ENCODE data around the gene LDLRAD3. TPM values are rescaled to one million over a fixed set of nuclear protein-coding genes. Genes with fewer than 3 reads are reported as not detected.

LDLRAD3 gene
- total and polyA plus RNA-seq, 2 experiments from 2014 or later, result 6.2 to 9.5 TPM

DNA sequence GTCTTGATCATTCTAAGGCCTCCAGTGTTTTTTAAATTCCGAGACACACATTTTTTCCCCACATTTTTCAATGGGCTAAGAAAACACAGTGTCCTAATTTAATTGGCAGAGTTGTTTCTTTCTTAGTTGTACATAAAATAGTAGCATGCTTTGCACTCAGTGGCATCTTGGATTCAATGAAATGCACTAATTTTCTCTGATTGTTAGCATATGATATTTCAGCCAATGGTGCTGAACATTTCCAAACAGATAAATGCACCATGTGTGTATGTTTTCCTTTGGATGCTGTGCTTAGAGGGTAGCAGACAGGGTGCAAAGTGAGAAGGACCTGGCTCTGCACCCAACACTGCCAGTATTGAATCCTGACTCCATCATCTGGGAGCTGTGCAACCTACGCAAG lies 103.5 kb downstream of the LDLRAD3 start:
- no peak for DNase-seq (ENCODE audit: low read depth in 1 of 2, low spot score in 1 of 2)
- Histone ChIP-seq H3K27ac (no peak overlapping the region), H3K9me3 (ENCODE audit: low read depth) (no peaks in the 10 kb centered on the region), H3K4me3 (no peak overlapping the region), H3K36me3 (no peaks in the 10 kb centered on the region), H3K4me1 (ENCODE audit: low read depth) (peaks cover 9% of the 10 kb centered on the region), H3K27me3 (no peaks in the 10 kb centered on the region)
- TF ChIP-seq, protein P1, sequence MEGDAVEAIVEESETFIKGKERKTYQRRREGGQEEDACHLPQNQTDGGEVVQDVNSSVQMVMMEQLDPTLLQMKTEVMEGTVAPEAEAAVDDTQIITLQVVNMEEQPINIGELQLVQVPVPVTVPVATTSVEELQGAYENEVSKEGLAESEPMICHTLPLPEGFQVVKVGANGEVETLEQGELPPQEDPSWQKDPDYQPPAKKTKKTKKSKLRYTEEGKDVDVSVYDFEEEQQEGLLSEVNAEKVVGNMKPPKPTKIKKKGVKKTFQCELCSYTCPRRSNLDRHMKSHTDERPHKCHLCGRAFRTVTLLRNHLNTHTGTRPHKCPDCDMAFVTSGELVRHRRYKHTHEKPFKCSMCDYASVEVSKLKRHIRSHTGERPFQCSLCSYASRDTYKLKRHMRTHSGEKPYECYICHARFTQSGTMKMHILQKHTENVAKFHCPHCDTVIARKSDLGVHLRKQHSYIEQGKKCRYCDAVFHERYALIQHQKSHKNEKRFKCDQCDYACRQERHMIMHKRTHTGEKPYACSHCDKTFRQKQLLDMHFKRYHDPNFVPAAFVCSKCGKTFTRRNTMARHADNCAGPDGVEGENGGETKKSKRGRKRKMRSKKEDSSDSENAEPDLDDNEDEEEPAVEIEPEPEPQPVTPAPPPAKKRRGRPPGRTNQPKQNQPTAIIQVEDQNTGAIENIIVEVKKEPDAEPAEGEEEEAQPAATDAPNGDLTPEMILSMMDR (IDR thresholded peaks at IDR 0.05; ENCODE audit: low read depth, low read length), result no peak

DNA sequence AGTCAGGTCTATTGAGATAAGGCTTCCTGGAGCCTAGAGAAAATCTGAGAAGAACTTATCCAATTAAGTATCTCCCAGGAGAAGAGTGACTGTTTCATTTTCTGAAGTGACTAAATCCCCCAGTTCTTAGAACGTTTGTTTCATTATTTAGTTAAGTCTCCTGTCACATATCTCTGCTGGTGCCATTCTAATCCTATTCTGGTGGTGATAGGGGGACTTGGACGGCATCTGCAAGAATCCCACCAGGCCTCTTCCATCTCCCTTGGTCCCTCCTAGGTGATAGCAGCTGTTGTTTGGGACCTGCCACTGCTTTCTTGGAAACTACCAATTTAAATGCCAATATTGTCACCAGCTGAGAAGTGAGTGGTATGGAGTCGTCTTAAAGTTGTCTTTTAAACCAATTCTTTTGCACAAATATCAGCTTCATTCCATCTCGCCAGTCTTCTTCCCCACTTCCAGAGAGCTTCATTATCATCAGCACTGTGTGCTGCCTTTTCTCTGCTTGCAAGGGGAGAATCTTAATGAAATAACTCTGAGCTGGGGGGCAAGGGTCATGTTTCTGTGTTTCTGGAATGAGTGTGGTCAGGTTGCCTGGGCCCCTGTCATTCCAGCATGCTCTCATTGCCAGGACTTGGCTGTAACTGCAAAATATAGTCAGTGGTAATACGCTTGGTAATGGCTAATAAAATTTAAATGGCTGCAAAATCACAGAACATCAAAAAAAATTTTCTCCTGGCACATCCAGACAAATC lies 104.8 kb downstream of the LDLRAD3 start:
- H3K4me1 ChIP-seq (ENCODE audit: low read depth), result peaks cover 9% of the 10 kb centered on the region
- no peaks in the 10 kb centered on the region for H3K27me3 ChIP-seq
- H3K27ac ChIP-seq, result no peak overlapping the region
- TF ChIP-seq, protein P1 (IDR thresholded peaks at IDR 0.05; ENCODE audit: low read depth, low read length), result no peak
- no peak overlapping the region for H3K4me3 ChIP-seq
- H3K36me3 ChIP-seq, result no peaks in the 10 kb centered on the region
- DNase-seq (ENCODE audit: low read depth in 1 of 2, low spot score in 1 of 2), result peak; percentile 22 to 47
- no peaks in the 10 kb centered on the region for H3K9me3 ChIP-seq (ENCODE audit: low read depth)

DNA sequence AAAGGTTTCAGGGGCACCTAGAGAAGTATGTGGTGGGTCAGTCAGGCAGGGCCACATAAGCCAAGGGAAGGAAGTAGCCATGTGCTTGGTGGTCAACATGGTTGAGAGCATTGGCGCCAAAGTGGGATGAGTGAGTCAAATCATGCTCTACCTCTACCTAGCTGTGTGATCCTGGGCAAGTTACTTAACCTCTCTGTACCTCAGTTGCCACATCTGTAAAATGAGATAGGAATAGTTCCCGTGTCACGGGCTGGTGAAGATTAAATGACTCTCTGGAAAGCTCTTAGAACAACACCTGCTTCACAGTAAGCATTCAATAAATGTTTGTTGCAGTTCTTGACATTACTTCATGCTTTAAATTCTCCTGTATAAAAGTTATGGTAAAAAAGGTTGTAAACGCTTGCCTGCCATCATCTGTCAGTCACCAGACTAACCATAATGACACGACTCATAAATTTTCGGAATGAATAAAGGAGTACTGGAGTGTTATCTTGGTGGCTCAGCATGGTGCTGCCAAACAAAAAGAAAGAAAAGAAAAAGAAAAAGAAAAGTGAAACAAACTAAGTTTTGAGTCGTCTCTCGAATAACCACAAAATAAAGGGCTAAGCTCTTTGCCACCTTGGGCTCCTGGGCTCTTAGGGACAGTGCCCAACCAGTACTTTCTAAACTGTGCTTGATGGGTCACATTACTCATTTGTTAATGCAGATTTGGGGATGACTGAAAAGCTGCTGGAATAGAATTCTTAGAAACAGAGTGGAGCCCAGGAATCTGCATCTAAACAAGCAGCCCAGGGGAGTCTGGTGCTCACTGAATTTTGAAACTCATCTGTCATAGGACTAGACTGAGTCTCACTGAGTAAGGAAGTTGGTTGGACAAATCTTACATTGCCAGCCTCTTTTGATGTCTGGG lies 107.6 kb downstream of the LDLRAD3 start:
- Histone ChIP-seq H3K36me3 (no peaks in the 10 kb centered on the region), H3K4me3 (no peak overlapping the region), H3K27me3 (no peaks in the 10 kb centered on the region), H3K27ac (no peak overlapping the region), H3K4me1 (ENCODE audit: low read depth) (peaks cover 9% of the 10 kb centered on the region), H3K9me3 (ENCODE audit: low read depth) (no peaks in the 10 kb centered on the region)
- DNase-seq (ENCODE audit: low read depth in 1 of 2, low spot score in 1 of 2), result no peak
- TF ChIP-seq, protein P1 (IDR thresholded peaks at IDR 0.05; ENCODE audit: low read depth, low read length), result no peak

DNA sequence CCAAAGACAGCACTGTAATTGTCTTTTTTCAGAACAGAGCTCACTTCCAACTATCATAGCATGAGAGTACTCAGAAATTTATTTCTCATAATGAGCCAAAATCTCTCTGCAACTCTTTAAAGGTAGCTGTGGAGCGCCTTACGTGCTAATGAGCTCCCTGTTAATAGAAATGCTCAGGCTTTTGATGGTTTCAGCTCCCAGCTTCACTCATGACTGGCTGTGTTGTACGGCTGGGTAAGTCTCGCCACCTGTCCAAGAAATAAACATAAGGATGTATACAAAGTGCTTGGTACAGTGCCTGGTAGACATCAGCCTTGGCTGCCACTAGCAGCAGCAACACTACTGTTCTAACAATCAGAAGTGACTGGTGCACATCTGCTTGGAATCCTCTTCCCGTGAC lies 109.4 kb downstream of the LDLRAD3 start:
- peaks cover 9% of the 10 kb centered on the region for H3K4me1 ChIP-seq (ENCODE audit: low read depth)
- no peaks in the 10 kb centered on the region for H3K36me3 ChIP-seq
- no peak for DNase-seq (ENCODE audit: low read depth in 1 of 2, low spot score in 1 of 2)
- H3K9me3 ChIP-seq (ENCODE audit: low read depth), result no peaks in the 10 kb centered on the region
- no peaks in the 10 kb centered on the region for H3K27me3 ChIP-seq
- no peak overlapping the region for H3K4me3 ChIP-seq
- H3K27ac ChIP-seq, result no peak overlapping the region
- TF ChIP-seq, protein P1 (IDR thresholded peaks at IDR 0.05; ENCODE audit: low read depth, low read length), result no peak

DNA sequence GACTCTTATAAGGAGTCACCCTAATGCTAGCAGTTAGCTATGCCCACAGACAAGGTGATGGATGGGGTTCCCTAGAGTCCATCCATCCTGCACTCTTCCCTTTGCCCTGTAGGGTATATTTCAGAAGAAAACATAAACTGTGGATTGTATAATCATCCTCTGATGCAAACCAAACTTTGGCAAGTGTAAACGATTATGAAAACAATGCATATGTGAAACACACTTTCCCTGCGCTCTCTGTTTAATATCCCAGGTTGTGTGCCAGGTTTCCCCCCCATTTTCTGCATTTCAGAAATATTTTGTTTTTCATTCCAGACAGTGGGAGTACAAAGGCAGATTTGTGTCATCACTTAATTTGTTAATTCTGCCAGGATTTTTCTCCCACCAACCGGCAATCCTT lies 110.0 kb downstream of the LDLRAD3 start:
- no peaks in the 10 kb centered on the region for H3K36me3 ChIP-seq
- no peak overlapping the region for H3K27ac ChIP-seq
- DNase-seq (ENCODE audit: low read depth in 1 of 2, low spot score in 1 of 2), result peak in 1 of 2 donors; percentile 73
- H3K4me3 ChIP-seq, result no peak overlapping the region
- H3K9me3 ChIP-seq (ENCODE audit: low read depth), result no peaks in the 10 kb centered on the region
- H3K4me1 ChIP-seq (ENCODE audit: low read depth), result peaks cover 6% of the 10 kb centered on the region
- TF ChIP-seq, protein P1 (IDR thresholded peaks at IDR 0.05; ENCODE audit: low read depth, low read length), result peak; percentile 24
- H3K27me3 ChIP-seq, result no peaks in the 10 kb centered on the region
